Left ventricle myocardium inferior (tissue), 1 donor: ENCODE measurements around the gene MBTPS1. TPM values are rescaled to one million over a fixed set of nuclear protein-coding genes. Genes with fewer than 3 reads are reported as not detected.

Source experiments
- DNase-seq: peaks from one replicate; pipeline ENCODE4 v3.0.0-alpha.2; 2020
- H3K27ac ChIP-seq: fragments of 200-600 bp; replicated peaks from 2 replicates; pipeline ENCODE4 v1.8.0; 2021
- H3K27me3 ChIP-seq: fragments of 200-600 bp; 2 replicates; pipeline ENCODE4 v1.8.0; 2021; ENCODE audit warnings: low read depth
- H3K36me3 ChIP-seq: fragments of 200-600 bp; 2 replicates; pipeline ENCODE4 v1.8.0; 2021
- H3K4me1 ChIP-seq: fragments of 200-600 bp; 2 replicates; pipeline ENCODE4 v1.8.0; 2021
- H3K4me3 ChIP-seq: fragments of 200-600 bp; 2 replicates; pipeline ENCODE4 v1.8.0; 2021; ENCODE audit warnings: mild to moderate bottlenecking, moderate library complexity
- H3K9me3 ChIP-seq: fragments of 200-600 bp; replicated peaks from 2 replicates; pipeline ENCODE4 v1.8.0; 2021
- CTCF ChIP-seq: fragments of 200-600 bp; IDR thresholded peaks from 2 replicates; pipeline ENCODE4 v1.8.0; 2021; ENCODE audit warnings: antibody characterized with exemption, mild to moderate bottlenecking, borderline replicate concordance
- intact Hi-C: fragments of 100-400 bp; cut with micrococcal nuclease; formaldehyde crosslinking; loops from one replicate; pipeline ENCODE4 v1.11.0; 2022
- total RNA-seq: library from RNA; stranded (reverse); fragmentation: NEBNext Ultra II Directional; extraction: Animal tissue kit (Norgen Biotek cat#: 25700); gene quantifications from one replicate; pipeline ENCODE4 v1.2.1, GENCODE V29; 2021
- donor health status: DM: no; HTN: yes; CAD: no; lungs with severe emphysema.

MBTPS1 gene
- total RNA-seq, 1 donor from 2014 or later = 72.5 TPM

- H3K36me3 ChIP-seq = peaks cover 79% of the 10 kb centered on the region
- DNase-seq = no peak
- H3K4me3 ChIP-seq = no peak overlapping the region
- no peaks in the 10 kb centered on the region for H3K9me3 ChIP-seq
- H3K27me3 ChIP-seq = no peaks in the 10 kb centered on the region
- peak overlapping the region; percentile 88 for H3K27ac ChIP-seq
- H3K4me1 ChIP-seq = peaks cover 58% of the 10 kb centered on the region
- TF ChIP-seq CTCF = no peak
- intact Hi-C loops = loop anchor here (5.0 to 10.0 kb wide), 2 partner anchors 95 to 238 kb away; partner anchors contain the start of gene NECAB2
Observed at GRCh38 chr16:84059946-84060901, 56.5 kb downstream of the MBTPS1 start.

- no peak for DNase-seq
- no peaks in the 10 kb centered on the region for H3K9me3 ChIP-seq
- no peaks in the 10 kb centered on the region for H3K27me3 ChIP-seq
- intact Hi-C loops = no loop called here
- peaks cover 65% of the 10 kb centered on the region for H3K4me1 ChIP-seq
- H3K4me3 ChIP-seq = no peak overlapping the region
- TF ChIP-seq CTCF = no peak
- H3K36me3 ChIP-seq = peaks cover 79% of the 10 kb centered on the region
- peak overlapping the region; percentile 88 for H3K27ac ChIP-seq
Observed at GRCh38 chr16:84059111-84059510, 57.6 kb downstream of the MBTPS1 start.

- H3K27me3 ChIP-seq = no peaks in the 10 kb centered on the region
- intact Hi-C loops = no loop called here
- peaks cover 65% of the 10 kb centered on the region for H3K4me1 ChIP-seq
- peak overlapping the region; percentile 88 for H3K27ac ChIP-seq
- no peaks in the 10 kb centered on the region for H3K9me3 ChIP-seq
- H3K4me3 ChIP-seq = no peak overlapping the region
- H3K36me3 ChIP-seq = peaks cover 79% of the 10 kb centered on the region
- DNase-seq = peak; percentile 76
- no peak for TF ChIP-seq CTCF
Observed at GRCh38 chr16:84058664-84059063, 58.1 kb downstream of the MBTPS1 start.

GRCh38 chr16:84058211-84058610, 58.5 kb downstream of the MBTPS1 start:
- TF ChIP-seq CTCF = no peak
- Histone ChIP-seq H3K27ac (peak overlapping the region; percentile 88), H3K27me3 (no peaks in the 10 kb centered on the region), H3K9me3 (no peaks in the 10 kb centered on the region), H3K4me1 (peaks cover 64% of the 10 kb centered on the region), H3K36me3 (peaks cover 82% of the 10 kb centered on the region), H3K4me3 (no peak overlapping the region)
- no peak for DNase-seq
- intact Hi-C loops = no loop called here

GRCh38 chr16:84056933-84057332, 59.8 kb downstream of the MBTPS1 start:
- H3K36me3 ChIP-seq = peaks cover 86% of the 10 kb centered on the region
- H3K4me3 ChIP-seq = no peak overlapping the region
- no peak for DNase-seq
- no peak for TF ChIP-seq CTCF
- intact Hi-C loops = no loop called here
- H3K27me3 ChIP-seq = no peaks in the 10 kb centered on the region
- peaks cover 62% of the 10 kb centered on the region for H3K4me1 ChIP-seq
- peak overlapping the region; percentile 88 for H3K27ac ChIP-seq
- no peaks in the 10 kb centered on the region for H3K9me3 ChIP-seq
